COLO668 (cell line): ENCODE results near the gene SLC25A20.
"Not testable (repeated sequence)": the region's sequence is repeated elsewhere in the genome, so short reads cannot be mapped to it uniquely, and the experiment has no call there.

Experiments
- DNase-seq: peaks from one replicate; lab custom pipeline; 2025; ENCODE audit not compliant: unreplicated experiment; lab: John Stamatoyannopoulos, UW

The SLC25A20 gene

DNA sequence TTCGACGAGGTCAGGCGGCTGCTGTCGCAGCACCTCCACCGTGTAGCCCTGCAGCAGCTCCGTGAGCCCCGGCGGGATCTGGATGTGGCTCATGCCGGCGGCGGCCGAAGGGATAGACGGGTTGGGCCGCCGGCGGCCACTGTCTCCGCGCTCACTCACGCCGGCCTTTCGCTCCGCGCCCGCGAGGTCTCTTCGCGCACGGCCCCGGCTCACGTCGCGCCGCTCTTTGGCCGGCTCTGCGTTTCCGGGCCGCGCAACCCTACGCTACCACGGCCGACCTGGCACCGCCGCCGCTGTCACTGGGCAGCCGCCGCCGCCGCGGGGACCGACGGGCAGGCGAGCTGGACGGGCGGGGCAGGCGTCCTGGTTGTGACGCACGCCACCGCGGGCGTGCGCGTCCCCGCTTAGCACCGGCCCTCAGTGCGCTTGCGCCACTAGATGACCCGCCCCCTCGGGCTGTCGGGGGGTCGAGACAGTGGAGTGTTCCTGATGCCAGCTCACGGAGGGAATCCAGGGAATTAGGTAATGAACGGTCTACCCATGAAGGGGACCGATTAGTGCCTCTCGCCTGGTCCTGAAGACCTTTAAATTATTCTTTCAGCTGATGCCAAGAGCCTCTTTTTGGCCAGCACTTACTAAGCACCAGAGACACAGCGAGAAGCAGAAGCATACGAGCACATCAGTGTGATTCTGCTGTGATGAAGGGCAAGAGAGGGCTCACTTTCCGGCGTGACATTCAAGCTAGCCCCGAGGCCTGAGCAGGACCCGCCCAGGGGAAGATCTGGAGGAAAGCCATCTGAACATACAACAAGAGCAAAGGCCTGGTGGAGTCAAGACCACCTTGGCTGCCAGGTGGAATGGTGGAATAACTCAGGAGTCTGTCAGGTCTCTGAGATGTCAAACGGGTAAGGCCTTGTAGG is 50.9 kb downstream of the SLC25A20 start, which contains the start of gene PRKAR2A:
Gene PRKAR2A (minus strand): TSS at position 371 of the 920 bp plus-strand sequence. CDS start 278 bp downstream, at position 93.
- DNase-seq, result peak; percentile 91

- DNase-seq, result peak; percentile 66
Measured at GRCh38 chr3:48847053-48847503, 51.6 kb downstream of the SLC25A20 start.

- DNase-seq, result no peak
Measured at GRCh38 chr3:48845170-48845569, 53.5 kb downstream of the SLC25A20 start.

GRCh38 chr3:48837163-48837562 is 61.5 kb downstream of the SLC25A20 start:
- no peak for DNase-seq

DNA sequence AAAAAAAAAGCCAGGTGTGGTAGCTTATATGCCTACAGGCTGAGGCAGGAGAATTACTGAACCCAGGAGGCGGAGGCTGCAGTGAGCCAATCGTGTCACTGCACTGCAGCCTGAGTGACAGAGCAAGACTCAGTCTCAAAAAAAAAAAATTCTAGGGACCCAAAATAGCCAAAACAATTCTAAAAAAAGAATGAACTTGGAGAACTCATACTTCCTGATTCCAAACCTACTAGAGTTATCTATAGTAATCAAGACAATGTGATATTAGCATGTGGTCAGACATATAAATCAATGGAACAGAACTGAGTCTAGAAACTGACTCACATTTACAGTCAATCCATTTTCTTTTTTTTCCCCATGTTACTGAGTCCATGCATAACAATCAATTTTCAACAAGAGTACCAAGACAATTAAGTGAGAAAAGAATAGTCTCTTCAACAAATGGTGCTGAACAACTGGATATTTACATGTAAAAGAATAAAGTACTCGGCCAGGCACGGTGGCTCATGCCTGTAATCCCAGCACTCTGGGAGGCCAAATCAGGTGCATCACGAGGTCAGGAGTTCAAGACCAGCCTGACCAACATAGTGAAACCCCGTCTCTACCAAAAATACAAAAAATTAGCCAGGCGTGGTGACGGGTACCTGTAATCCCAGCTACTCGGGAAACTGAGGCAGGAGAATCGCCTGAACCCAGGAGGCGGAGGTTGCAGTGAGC is 62.9 kb downstream of the SLC25A20 start:
- DNase-seq, result no peak

DNA sequence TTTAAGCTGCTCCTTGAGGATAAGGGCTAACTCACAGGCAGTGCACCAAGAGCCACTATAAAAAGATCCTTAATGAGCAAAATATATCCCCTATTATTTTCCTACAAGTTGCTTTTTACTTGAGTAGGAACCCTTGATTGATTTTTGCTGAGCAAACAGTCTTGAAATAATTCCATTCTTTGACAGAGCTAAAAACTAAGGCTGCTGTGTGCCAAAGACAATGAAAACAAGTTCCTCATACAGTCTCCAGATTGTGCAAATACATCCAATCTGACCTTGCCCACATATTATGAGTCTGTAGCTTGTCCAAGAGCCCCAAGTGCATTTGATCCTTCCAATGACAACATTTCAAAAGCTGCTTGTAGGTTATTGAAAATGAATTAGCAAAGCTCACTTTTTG is 66.0 kb downstream of the SLC25A20 start:
- DNase-seq, result no peak

DNA sequence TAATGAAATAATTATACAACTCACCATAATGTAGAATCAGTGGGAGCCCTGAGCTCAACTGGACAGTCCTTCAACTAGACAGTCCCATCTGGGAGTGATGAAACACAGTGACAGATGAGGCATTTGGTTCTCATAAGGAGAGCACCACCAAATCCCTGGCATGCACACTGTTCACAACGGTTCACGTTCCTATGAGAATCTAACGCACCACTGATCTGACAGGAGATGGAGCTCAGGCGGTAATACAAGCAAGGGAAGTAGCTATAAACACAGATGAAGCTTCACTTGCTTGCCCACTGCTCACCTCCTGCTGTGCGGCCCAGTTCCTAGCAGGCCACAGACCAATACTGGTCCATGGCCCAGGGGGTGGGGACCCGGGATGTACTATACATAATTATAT is 68.0 kb downstream of the SLC25A20 start:
- no peak for DNase-seq

GRCh38 chr3:48829525-48829924 is 69.2 kb downstream of the SLC25A20 start:
- DNase-seq, result not testable (repeated sequence)

GRCh38 chr3:48827874-48828273 is 70.8 kb downstream of the SLC25A20 start:
- DNase-seq, result not testable (repeated sequence)

DNA sequence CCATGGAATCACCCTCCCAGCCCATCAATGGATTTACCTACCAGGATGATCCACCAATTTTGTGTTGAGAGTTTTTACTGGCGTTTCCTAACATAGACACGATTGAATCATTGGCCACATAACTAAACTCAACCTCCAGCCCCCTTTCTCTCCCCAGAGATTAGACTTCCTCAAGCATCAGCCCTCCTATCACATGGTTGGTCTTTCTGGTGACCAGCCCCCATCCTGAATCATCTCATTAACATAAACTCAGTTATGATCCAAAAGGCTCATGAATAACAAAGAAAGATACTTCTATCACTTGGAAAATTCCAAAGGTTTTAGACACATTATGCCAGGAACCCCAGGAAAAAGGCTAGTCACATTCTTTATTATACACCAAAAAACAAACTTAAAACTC is 72.2 kb downstream of the SLC25A20 start:
- DNase-seq, result no peak

GRCh38 chr3:48820612-48821324 is 77.9 kb downstream of the SLC25A20 start:
- no peak for DNase-seq

DNA sequence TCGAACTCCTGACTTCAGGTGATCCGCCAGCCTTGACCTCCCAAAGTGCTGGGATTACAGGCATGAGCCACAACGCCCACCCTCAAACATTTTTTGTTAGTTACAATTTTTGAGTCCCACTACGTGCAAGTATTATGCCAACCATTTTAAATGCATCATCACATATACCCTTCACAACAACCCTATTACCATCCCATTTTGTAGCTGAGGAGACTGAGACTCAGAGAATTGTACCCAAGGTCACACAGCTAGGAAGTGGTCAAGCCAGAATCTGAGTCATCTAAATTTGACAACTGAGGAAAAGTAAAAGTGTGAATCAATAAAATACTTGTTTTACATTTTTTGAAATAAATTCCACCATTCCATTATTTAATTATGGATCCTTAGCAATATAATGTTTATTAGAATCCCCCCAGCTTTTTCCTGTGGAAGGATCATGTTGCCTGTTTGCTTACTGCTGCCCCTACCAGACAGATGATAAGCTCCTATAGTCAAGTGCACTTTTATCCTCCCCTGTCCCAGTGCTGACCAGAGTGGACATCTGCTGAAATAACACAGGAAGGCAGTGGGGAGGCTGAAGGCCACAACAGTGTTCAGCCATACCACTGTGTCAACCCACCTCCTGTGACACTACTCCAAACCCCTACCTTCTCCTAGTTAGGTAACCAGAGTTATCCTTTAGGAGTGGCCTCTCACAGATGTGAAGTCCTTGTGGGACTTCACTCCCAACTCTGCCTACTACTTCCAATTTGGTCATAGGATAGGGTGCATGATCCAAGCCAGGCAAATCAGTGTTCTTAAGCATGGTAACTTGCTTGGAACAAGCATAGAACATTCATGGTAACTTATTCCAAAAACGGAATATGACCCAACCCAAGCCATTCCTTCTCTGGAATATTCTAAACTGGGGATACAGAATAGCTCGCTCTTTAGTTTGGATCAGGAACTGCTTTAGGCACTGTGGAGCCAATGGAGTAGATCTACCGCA is 79.2 kb downstream of the SLC25A20 start:
- DNase-seq, result no peak

GRCh38 chr3:48811524-48811923 is 87.2 kb downstream of the SLC25A20 start:
- no peak for DNase-seq
